GM19328 (cell line): ENCODE data around the gene TMEM132C.

ENCODE experiments used
- ATAC-seq: cut with Tn5 transposase; IDR thresholded peaks from one replicate; pipeline ENCODE4 v1.9.1; 2021; ENCODE audit warnings: mild to moderate bottlenecking, moderate library complexity; ENCODE audit not compliant: unreplicated experiment

The TMEM132C gene

DNA sequence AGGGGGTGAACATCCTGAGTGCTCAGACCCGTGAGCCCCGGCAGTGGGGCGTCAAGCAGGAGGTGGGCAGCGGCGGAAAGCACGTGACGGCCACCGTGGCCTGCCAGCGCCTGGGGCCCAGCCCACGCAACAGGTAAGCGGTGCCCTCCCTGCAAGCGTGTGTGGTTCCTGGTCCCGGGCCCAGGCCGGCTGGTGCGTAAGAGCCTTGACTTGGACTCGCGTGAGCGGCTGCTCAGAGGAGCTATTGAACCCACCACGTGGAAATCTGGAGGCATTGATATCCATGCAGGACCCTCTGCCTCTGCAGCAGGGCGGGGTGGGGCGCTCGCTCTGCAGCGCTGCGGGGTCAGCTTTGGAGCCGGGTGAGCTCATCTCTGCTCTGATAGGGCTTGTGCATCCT is 277.0 kb downstream of the TMEM132C start:
- ATAC-seq = no peak

DNA sequence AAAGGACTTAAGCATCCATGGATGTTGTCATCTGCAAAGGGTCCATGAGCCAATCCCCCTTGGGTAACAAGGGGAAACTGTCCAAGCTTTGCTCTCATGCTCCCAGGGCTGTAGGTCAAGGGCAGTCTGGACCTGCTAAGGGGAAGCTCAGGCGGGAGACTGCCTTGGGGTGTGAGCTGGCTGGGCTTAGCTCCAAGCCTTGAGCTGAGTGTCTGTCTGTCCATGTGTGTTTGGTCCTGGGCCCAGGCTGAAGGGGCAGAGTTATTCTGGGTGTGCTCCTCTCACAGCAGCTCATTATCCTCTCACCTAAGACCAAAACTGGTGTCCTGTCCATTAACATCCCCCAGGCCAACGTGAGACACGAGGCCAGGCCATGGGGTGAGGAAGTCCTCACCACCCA is 282.0 kb downstream of the TMEM132C start:
- ATAC-seq = no peak

DNA sequence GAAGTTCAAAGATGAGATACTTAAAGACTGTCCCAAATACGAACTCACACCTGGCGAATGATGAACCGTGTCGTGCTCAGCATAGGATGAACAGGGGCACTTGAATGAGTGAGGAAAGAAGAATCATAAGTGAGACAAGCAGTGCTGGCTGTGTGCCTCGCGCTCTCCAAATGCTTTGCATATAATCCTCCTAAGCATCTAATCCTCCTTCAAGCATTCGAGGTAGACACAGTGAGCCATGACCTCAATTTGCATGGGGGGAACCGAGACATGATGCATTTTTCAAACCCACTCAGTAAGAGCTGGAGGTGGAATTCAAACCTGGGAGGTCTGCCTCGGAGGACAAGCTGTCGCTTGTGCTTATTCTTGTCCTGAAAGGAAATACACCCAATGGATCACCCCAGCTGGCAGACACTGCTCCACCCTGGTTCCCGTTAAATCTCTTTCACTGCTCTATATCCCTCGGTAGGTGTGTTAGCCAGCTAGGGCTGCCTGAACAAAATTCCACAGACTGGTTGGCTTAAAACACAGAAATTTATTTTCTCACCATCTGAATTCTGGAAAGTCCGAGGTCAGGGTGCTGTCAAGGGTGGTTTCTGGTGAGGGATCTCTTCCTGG is 282.7 kb downstream of the TMEM132C start:
- no peak for ATAC-seq

DNA sequence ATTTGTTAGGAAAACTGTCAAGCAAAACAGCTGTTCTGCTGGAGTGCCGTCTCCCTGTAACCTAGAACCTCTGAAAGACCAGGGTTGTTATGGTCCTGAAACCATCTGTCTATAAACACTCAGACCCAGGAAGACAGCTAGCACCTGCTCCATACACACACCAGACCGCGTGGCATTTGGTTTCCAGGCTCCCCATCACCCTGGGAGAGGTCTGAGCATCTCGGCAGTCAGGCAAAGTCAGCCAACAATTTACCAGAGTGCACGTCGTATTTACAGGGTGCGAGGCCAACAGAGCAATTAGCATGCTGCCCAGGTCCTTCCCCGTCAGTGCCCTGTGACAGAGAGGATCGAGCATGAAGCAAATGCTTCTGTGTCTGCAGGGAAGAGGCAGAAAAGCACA is 284.3 kb downstream of the TMEM132C start:
- ATAC-seq = no peak

DNA sequence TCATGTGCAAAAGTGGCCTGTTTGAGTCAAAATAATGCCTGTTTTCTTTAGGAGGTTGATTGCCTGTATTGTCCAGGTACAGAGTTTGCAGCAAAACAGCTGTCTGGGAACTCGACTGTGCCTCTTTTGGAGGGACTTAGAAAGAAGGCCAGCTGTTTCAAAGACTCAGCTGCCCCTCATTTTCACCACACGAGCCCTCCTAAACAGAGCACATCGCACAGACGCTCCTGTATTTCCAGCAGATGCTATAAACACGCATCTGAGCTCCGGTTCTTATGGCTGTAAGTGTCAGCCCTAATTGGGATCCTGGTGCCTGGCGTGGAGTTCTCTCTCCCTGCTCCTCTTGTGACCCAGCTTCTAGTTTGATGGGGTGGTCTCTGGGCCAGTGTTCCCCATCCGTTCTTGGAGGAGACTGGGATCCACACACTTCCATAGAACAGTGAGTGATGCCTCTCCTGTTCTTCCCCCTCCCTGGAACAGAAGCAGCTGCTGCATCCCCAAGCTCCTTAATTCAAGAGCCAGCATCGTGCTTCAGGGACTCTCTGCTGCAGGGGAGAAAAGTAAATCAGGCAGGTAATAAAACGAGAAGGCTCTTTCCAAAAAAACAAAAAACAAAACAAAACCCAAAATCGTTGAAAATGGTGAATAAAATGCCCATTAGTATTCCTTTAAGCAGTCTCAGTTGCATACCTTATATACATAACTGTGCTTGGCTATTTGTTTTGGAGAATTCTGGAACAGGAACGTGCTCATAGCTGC is 287.8 kb downstream of the TMEM132C start:
- ATAC-seq = no peak

DNA sequence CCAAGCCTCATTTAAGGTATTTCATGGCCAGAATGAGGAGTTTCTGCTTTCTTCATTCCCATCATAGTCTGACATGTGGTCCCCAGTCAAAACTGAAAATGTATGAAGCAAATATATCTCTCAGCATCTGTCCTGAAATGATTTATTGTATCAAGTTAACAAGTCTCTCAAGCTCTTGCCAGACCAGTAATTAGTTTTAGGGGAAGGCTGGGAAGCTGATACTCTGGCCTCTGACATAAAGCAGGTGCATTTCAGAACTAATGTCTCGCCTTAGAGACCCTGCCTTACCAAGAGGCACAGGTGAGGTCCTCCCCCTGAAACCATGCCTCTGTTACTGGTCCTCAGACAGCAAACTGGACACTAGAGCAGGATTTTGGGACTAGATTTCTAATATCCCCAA is 290.3 kb downstream of the TMEM132C start:
- ATAC-seq = no peak

DNA sequence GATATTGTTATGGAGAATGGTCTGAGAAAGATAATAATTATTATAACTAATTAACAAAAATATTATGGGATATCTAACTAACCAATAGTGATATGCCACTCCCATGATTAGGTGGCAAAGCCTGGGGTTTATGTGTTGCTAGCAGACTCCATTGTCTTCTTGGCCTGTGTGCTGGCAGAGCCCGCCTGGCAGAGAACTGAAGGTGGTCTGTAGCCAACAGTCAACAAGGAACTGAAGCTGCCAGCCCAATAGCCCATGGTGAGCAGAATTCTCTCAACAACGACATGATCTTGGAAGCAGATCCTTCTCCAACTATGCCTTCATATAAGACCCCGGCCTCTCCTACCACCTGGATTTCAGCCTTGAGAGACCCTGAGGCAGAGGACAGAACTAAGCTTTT is 298.0 kb downstream of the TMEM132C start:
- no peak for ATAC-seq

DNA sequence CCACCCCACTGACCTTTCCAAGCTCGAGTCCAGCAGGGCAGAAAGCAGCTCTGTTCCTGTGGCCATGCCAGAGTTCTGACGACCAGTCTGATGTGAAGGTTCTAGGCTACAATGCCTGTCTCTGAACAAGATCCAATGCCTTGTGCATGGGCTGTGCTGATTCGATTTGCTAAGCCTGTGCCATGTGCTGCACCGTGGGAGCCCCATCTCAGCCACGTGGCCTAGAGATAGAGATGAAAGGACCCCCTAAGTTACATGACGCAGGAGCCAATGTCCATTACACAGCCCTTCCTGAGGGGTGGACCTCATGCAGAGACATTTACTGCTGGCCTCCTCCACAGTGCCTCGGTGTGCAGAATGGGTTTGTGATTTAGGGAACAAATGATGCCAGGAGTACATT is 300.8 kb downstream of the TMEM132C start:
- no peak for ATAC-seq

DNA sequence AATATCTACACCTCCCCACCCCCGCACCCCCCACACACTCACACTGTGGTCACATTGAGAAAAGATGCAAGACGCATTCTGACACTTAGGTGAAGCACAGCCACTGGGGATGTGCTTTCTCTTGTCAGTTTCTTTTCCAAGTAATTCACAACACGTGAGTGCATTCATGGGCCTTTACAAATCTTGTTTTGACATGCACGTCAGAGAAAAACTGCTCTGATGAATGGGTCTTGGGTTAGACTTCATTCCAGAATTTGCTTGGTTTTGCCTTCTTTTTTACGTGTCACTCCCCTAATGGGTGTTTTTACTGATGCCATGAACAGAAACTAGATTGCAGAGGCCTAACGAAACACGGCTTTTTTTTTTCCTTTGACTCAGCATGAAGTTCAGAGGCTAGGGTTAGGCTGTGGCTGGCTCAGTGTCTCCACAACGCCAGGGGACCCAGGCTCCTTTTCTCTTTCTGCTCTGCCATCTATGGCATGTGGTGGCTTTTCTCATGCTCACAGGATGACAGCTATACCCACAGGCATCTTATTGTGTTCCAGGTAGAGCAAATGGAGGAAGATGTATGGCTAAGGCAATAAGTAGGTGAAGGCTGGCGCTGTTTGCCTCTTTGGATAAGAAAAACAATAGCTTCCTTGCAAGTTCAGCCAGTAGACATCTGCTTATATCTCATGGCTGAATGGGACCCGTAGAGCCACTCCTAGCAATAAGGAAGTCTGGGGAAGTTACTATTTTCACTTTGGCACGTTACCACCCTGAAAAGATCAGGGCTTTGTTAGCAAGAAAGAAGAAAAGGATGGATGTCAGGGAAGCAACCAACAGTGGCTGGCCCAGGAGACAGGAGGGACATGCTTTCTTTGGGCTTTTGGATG is 303.5 kb downstream of the TMEM132C start:
- ATAC-seq = no peak

DNA sequence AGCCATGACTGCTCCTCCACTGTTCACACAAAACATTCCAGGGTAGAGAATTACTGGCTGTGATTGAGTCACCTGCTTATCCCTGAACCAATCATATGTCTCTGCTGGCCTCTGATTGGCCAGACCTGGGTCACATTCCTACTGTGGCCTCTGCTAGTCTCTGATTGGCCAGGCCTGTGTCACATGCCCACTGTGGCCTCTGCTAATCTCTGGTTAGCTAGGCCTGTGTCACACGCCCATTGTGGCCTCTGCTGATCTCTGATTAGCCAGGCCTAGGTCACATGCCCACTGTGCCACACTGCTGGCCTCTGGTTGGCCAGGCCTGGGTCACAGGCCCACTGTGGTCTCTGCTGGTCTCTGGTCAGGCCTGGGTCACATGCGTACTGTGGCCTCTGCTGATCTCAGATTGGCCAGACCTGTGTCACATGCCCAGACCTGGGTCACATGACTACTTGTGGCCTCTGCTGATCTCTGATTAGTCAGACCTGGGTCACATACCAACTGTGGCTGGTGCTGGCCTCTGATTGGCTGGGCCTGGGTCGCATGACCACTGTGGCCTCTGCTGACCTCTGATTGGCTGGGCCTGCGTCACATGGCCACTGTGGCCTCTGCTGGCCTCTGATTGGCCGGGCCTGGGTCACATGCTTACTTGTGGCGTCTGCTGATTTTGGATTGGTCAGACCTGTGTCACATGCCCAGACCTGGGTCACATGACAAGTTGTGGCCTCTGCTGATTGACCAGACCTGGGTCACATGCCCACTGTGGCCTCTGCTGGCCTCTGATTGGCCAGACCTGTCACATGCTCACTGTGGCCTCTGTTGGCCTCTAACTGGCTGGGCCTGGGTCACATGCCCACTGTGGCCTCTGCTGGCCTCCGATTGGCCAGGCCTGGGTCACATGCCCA is 305.2 kb downstream of the TMEM132C start:
- ATAC-seq = no peak

DNA sequence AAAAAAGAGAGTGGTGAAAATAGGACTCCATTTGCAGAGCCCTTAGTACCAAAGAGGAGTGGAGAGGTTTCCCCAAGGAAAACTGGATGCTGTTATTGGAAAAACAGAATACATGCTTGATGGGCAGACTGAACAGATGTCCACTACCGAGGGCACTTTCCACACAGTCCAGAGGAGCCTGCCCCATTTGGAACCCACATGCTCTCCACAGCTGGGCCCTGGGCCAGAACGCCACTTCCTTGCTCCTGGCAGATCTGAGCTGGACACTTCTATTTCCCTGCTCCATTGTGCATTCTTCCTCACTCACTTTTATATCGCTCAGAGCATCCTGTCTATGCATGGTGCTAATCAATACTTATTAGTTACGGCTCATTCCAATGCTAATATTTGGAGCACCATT is 306.9 kb downstream of the TMEM132C start:
- no peak for ATAC-seq

DNA sequence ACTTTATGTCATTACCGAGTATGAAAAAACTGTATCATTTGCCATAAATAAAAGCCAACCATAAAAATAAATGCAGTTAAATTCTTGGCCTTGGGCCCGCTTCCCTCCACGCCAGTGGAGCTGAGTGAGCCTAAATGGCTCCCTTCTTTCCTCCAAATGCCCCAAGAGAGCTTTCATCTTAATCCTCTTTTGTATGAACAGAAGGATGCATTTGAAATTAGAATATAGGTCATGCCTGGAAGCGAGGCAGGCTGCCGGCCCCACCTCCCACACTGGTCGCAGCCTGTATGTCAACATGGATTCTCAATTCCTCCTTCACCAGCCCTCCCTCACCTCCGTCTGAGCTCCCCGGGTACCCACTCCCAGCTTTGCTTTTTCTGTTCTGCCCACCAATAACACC is 311.1 kb downstream of the TMEM132C start:
- no peak for ATAC-seq

DNA sequence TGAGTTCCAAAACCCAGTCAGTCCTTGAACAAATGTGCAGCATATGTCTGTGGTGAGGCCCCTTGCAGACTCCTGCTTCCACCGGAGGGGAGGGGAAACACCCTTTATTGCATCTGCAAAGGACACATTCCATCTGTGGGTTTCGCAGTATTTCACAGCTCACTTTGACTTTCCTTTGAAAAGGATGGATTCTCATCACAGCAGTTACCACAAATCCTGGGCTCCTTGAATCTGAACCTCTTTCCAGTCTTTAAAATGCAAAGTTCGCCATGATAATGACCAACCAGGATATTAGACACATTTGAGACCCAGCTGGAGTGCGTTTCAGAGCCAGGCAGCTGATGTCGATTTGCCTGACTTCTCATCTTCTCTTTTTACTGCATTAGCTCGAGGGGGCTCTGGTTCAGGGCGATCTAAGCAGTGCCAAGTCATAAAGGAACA is 314.4 kb downstream of the TMEM132C start:
- ATAC-seq = no peak

DNA sequence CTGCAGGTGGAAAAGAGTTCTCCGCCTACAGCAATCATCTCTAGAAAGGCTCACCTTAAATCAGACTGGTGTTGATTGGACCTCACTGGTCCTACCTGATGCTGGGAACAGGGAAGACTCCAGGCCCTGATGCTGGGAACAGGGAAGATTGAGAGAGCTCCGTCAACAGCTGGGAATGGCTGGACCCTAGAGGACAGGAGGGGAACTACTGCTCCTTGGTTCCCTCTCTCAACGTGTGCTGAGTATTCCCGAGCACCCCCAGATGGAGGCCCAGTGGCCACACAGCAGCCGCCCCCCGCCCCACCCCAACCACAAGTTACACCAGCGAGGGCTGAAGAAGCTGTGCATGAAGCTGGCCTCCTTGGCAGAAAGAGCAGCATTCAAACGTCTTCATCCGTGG is 316.5 kb downstream of the TMEM132C start:
- no peak for ATAC-seq

DNA sequence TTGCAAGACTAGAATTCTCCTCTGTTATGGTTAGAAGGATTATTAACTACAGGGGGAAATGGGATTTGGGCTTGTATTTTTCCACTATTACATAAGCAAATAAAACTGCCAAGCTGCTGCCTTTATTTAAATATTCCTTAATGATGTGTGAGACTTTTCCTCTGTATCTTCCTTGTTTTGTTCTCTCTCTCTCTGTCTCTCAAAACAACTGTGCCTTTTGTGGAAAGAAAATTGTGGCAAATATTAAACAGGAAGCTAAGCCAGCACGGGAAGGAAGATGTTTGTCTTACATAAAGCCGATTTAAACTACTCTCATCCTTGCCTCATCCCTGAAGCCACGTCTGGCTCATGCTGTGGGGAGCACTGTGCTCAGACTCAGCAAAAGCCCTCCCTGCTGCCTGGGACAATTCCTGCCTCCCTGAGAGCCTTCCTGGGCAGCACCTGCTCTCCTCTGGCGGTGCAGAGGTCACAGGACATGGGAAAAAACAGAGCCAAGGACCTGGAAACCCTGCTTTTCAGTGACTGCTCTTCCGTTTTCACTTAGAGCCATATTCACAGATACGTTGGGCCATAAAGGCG is 319.6 kb downstream of the TMEM132C start:
- no peak for ATAC-seq

DNA sequence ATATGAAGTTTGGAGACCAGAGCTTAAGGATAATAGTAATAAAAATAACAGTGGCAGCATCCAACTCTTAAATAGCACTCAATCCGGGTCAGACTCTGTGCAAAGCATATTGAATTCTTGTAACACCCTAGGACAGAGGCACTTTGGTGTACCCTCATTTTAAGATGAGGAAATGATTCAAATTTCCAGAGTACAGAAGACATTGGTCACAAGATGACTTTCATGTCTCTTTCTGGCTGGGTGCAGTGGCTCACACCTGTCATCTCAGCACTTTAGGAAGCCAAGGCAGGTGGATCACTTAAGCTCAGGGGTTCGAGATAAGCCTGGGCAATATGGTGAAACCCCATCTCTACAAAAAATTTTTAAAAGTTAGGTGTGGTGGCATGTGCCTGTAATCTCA is 320.9 kb downstream of the TMEM132C start:
- no peak for ATAC-seq

DNA sequence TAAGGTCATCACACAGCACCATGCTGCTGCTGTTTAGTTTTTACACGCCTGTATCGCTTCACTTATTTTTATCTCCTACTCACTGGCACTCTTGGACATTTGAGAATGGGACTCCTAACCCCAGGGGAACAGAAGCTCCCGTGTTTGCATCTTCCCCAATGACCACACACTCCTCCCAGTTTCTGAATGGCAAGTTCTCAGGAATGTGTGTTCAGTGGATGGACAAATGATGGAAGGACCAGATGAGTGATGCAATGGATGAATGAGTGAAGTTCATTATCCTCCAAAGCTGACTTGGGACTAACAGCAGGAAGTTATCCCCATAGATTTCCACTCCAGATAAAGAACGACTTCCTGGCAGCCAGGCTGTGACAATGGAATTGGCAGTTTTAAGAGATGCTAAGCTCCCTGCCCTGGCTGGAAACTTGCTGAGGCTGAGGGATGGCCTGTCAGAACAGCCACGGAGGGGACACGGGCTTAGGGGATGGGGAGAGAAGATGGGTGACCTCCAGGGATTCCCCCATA is 325.3 kb downstream of the TMEM132C start:
- no peak for ATAC-seq

DNA sequence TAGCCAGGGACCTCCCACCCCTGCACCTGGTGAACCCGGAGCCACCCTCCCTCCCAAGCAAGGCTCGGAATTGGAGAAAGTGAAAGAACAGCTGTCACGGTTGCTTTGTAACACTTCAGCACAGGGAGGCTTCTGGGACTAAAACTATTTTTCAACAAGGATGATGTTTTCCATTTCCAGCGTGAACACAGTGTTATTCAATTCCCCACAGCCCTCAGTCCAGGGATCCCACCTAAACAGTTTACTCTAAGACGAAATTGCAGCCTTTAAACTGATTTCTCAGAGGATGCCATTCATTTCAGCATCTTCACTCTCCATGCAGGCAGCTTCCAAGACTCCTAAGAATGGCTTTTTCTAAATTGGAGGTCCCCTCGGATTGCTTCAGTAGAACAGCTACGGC is 327.6 kb downstream of the TMEM132C start:
- no peak for ATAC-seq

DNA sequence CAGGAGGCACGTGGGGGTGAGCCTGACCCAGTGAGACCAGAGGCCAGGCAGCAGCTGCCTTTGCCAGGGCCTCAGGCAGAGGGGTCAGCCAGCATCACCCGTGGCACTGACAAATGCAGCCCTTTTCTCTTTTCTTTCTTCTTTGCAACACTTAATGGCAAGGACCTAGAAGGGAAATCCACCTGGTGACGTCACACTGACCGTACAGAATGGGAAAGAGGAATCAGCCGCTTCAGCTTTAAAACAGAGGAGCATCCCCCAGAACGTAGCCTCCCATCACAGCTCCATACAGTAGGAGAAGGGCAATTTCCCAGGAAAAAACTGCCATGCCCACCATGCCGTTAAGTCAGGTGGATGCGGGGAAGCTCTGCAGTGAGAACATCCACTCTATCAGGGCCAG is 328.6 kb downstream of the TMEM132C start:
- ATAC-seq = no peak

DNA sequence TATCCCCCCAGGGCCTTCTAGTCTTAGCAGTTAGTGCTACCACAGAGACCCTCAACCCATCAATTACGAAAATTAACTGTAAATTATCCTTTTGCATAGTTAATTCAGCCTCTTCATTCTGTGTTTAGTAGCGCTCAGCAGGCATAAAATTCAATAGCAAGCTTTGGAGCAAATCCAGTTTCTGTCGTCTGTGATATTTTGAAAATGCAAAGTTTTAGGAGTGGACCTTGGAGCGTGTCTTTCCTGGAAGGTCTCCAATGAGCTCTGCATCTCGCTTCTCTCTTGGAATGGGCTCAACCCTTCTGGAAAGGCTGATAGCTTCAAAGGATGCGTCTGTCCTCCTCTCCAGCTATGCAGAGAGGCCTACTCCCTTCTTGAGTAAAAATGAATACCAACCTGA is 333.9 kb downstream of the TMEM132C start:
- ATAC-seq = no peak
